ENCODE data around the gene CORO7.

- TF ChIP-seq POLR2AphosphoS5 (IDR thresholded peaks at IDR 0.05; ENCODE audit: low read depth) (no peak), CTCF (IDR thresholded peaks at IDR 0.05; ENCODE audit: insufficient read depth, low read length) (no peak), SPI1 (IDR thresholded peaks at IDR 0.05; ENCODE audit: borderline replicate concordance, low read depth) (no peak)
These were observed 44.3 kb downstream of the CORO7 start for GRCh38 chr16:4372001-4372577.

All from HL-60 (cell line).